Measurements from ENCODE around the gene FAN1. TPM values are rescaled to one million over a fixed set of nuclear protein-coding genes. Genes with fewer than 3 reads are reported as not detected.

The FAN1 gene
- polyA plus RNA-seq (2011; rRNA removed): 10.3 and 11.8 TPM in 2 replicates
- polyA minus RNA-seq (2011; rRNA and poly(A)+ RNA removed): 7.7 and 11.5 TPM in 2 replicates

GRCh38 chr15:30903497-30904187 lies at the start of gene FAN1:
FAN1 (plus strand) TSS chr15:30903915; CDS start chr15:30904664, 749 bp downstream.
- POLR2A ChIA-PET: interaction anchor here (1.4 kb wide), 1 partner anchor 82 kb away, joined by 3 read pairs; no protein-coding TSS in a partner anchor
- Histone ChIP-seq H3K9me3 (ENCODE audit: control insufficient read depth, insufficient read depth, low read length) (no peaks in the 10 kb centered on the region), H3K27ac (ENCODE audit: low read depth, low read length) (peak within 1 kb of the TSS; percentile 47)

GRCh38 chr15:30859091-30859874 lies 44.4 kb upstream of the FAN1 start:
- ChIA-PET POLR2A (no interaction called here), CTCF (interaction anchor here (0.6 to 3.5 kb wide), 27 partner anchors 9 to 685 kb away, joined by 3 to 30 read pairs (median 4); no protein-coding TSS in a partner anchor)
- Histone ChIP-seq H3K27ac (ENCODE audit: low read depth, low read length) (no peak overlapping the region), H3K27me3 (ENCODE audit: control insufficient read depth, insufficient read depth, low read length) (no peaks in the 10 kb centered on the region), H3K4me3 (ENCODE audit: low read depth, low read length) (no peak overlapping the region), H3K9me3 (ENCODE audit: control insufficient read depth, insufficient read depth, low read length) (no peaks in the 10 kb centered on the region; the same call in 1 of the 2 replicates)
- TF ChIP-seq CTCF (IDR thresholded peaks at IDR 0.05; ENCODE audit: low read depth, low read length): peak; percentile 82
- peak; percentile 11 for DNase-seq (ENCODE audit: low read depth, low spot score)

More at GRCh38 chr15:30903497-30904187, at the start of gene FAN1:
- TF ChIP-seq CTCF (IDR thresholded peaks at IDR 0.05; ENCODE audit: low read depth, low read length): no peak
- peak; percentile 56 for DNase-seq (ENCODE audit: low read depth, low spot score)
- CTCF ChIA-PET: interaction anchor here (0.6 to 1.5 kb wide), 6 partner anchors 59 to 589 kb away, joined by 3 to 16 read pairs (median 4); no protein-coding TSS in a partner anchor
- H3K27me3 ChIP-seq (ENCODE audit: control insufficient read depth, insufficient read depth, low read length): peaks cover 2% of the 10 kb centered on the region
- H3K4me3 ChIP-seq (ENCODE audit: low read depth, low read length): peak within 1 kb of the TSS; percentile 88

- POLR2A ChIA-PET: no interaction called here
Measured at GRCh38 chr15:30865257-30865656, 38.5 kb upstream of the FAN1 start.

GRCh38 chr15:30870681-30871080 lies 33.0 kb upstream of the FAN1 start:
- no peak for TF ChIP-seq CTCF (IDR thresholded peaks at IDR 0.05; ENCODE audit: low read depth, low read length)
- no peak for DNase-seq (ENCODE audit: low read depth, low spot score)
- H3K27ac ChIP-seq (ENCODE audit: low read depth, low read length): no peak overlapping the region
- CTCF ChIA-PET: interaction anchor here (1.8 kb wide), 1 partner anchor 12 kb away, joined by 10 read pairs; no protein-coding TSS in a partner anchor
- H3K9me3 ChIP-seq (ENCODE audit: control insufficient read depth, insufficient read depth, low read length): no peaks in the 10 kb centered on the region
- POLR2A ChIA-PET: no interaction called here
- peaks cover 3% of the 10 kb centered on the region for H3K27me3 ChIP-seq (ENCODE audit: control insufficient read depth, insufficient read depth, low read length)
- H3K4me3 ChIP-seq (ENCODE audit: low read depth, low read length): no peak overlapping the region

More at GRCh38 chr15:30865257-30865656, 38.5 kb upstream of the FAN1 start:
- CTCF ChIA-PET: no interaction called here
- H3K27ac ChIP-seq (ENCODE audit: low read depth, low read length): no peak overlapping the region
- H3K27me3 ChIP-seq (ENCODE audit: control insufficient read depth, insufficient read depth, low read length): peaks cover 3% of the 10 kb centered on the region
- H3K4me3 ChIP-seq (ENCODE audit: low read depth, low read length): no peak overlapping the region
- TF ChIP-seq CTCF (IDR thresholded peaks at IDR 0.05; ENCODE audit: low read depth, low read length): no peak
- DNase-seq (ENCODE audit: low read depth, low spot score): no peak
- no peaks in the 10 kb centered on the region for H3K9me3 ChIP-seq (ENCODE audit: control insufficient read depth, insufficient read depth, low read length)

Data from AG04450 (cell line).